HG03039 (cell line): ENCODE data around the gene HHATL.

Source experiments
- ATAC-seq: cut with Tn5 transposase; IDR thresholded peaks from one replicate; pipeline ENCODE4 v1.9.1; 2021; ENCODE audit warnings: mild to moderate bottlenecking, moderate library complexity; ENCODE audit not compliant: unreplicated experiment

HHATL gene

GRCh38 chr3:42685891-42686820 is 16.4 kb downstream of the HHATL start:
- no peak for ATAC-seq

- no peak for ATAC-seq
Observed at GRCh38 chr3:42685363-42685881, 17.2 kb downstream of the HHATL start, which contains the start of gene KLHL40. TSS of gene KLHL40 (plus strand) at chr3:42685537. CDS start at chr3:42685619, 82 bp downstream.

- ATAC-seq = no peak
Observed at GRCh38 chr3:42684632-42685362, 17.8 kb downstream of the HHATL start.

- ATAC-seq = no peak
Observed at GRCh38 chr3:42683875-42684598, 18.6 kb downstream of the HHATL start.

GRCh38 chr3:42682301-42683070 is 20.1 kb downstream of the HHATL start:
- ATAC-seq = no peak

GRCh38 chr3:42681361-42682038 is 21.1 kb downstream of the HHATL start:
- ATAC-seq = no peak

GRCh38 chr3:42680806-42681205 is 21.8 kb downstream of the HHATL start:
- no peak for ATAC-seq

- no peak for ATAC-seq
Observed at GRCh38 chr3:42680271-42680670, 22.3 kb downstream of the HHATL start.

- no peak for ATAC-seq
Observed at GRCh38 chr3:42678447-42678846, 24.2 kb downstream of the HHATL start.

- no peak for ATAC-seq
Observed at GRCh38 chr3:42675909-42676308, 26.7 kb downstream of the HHATL start.

GRCh38 chr3:42674146-42674545 is 28.5 kb downstream of the HHATL start:
- ATAC-seq = no peak

- no peak for ATAC-seq
Observed at GRCh38 chr3:42673082-42673481, 29.5 kb downstream of the HHATL start.

GRCh38 chr3:42672515-42672914 is 30.1 kb downstream of the HHATL start:
- ATAC-seq = no peak

GRCh38 chr3:42670670-42671069 is 31.9 kb downstream of the HHATL start:
- ATAC-seq = no peak

GRCh38 chr3:42670051-42670576 is 32.5 kb downstream of the HHATL start:
- ATAC-seq = no peak

- no peak for ATAC-seq
Observed at GRCh38 chr3:42668793-42669217, 33.8 kb downstream of the HHATL start.

- ATAC-seq = no peak
Observed at GRCh38 chr3:42668413-42668760, 34.2 kb downstream of the HHATL start.

- no peak for ATAC-seq
Observed at GRCh38 chr3:42667523-42668412, 34.8 kb downstream of the HHATL start.
